GM12873 (cell line): ENCODE results near the gene PCNX1.

ENCODE experiments used
- CTCF ChIP-seq: IDR thresholded peaks from 2 replicates; pipeline ENCODE4 v1.5.1; 2012; ENCODE audit warnings: low read depth, mild to moderate bottlenecking, moderate library complexity, low read length, control low read depth; ENCODE audit not compliant: insufficient read depth; ENCODE audit errors: missing control alignments

PCNX1 gene

GRCh38 chr14:70904373-70904772, 2.9 kb upstream of the PCNX1 start:
- TF ChIP-seq CTCF: no peak

DNA sequence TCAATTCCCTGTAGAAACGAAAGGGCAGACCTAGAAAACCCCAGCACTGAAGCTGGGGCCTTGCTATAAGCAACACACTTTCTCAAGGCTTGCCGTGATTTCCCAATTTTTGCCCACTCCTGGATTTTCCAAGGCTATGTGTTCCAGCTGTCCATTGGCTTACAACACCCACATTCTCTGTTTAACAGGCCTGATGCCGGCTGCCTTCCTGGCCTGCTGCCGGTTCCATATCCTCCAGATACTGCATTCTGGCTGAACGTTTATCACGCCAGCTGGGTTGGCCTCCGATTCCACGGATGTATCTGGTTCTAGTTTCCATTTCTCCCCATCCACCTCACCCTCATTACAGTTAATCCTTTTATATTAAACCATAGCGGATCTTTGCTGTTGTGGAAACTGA, 2.0 kb upstream of the PCNX1 start:
- TF ChIP-seq CTCF: no peak

GRCh38 chr14:70906793-70907175, 475 bp upstream of the PCNX1 start:
- TF ChIP-seq CTCF: no peak

GRCh38 chr14:70907996-70908934, 1.0 kb downstream of the PCNX1 start:
- TF ChIP-seq CTCF: no peak

- no peak for TF ChIP-seq CTCF
These were observed 1.8 kb downstream of the PCNX1 start for GRCh38 chr14:70908935-70909641.

DNA sequence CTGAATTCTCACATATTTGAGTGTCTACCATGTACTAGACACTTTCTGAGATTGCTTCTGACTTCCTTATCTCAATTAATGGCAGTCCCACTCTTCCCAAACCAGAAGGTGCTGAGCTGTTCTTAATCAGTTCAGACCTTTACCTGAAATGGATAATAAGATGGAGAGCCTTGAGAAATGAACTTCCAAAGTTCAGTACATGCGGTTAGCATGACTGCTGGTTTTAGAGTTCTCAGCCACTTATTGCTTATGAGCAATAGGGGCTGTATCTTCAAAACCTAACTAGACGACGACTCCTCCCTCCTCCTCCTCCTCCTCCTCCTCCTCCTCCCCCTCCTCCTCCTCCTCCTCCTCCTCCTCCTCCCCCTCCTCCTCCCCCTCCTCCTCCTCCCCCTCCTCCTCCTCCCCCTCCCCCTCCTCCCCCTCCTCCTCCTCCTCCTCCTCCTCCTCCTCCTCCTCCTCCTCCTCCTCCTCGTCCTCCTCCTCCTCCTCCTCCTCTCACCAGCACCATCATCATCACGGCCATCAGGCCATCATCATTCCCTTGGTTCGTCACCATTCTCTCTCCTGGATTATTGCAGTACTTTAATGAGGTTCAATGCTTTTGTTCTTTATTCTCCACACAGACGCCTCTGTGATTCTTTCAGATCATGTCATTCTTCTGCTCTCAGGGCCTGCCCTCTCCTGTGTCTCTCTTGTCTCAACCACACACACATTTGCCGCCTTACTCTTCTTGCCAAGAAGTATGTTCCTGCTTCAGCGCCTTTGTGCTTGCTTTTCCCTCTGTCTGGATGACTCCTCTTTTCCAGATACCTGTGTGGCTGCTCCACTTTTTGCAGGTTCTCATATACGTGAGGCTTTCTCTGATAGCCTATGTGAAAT, 2.7 kb downstream of the PCNX1 start:
- TF ChIP-seq CTCF: no peak
